ENCODE measurements around the gene STX16.

The STX16 gene

GRCh38 chr20:58613061-58613854 is 37.8 kb upstream of the STX16 start:
- FAIRE-seq (no peak), DNase-seq (ENCODE audit: insufficient read length, low spot score) (no peak)
- TF ChIP-seq POLR2A (IDR thresholded peaks at IDR 0.05; ENCODE audit: low read depth, low read length), result no peak

DNA sequence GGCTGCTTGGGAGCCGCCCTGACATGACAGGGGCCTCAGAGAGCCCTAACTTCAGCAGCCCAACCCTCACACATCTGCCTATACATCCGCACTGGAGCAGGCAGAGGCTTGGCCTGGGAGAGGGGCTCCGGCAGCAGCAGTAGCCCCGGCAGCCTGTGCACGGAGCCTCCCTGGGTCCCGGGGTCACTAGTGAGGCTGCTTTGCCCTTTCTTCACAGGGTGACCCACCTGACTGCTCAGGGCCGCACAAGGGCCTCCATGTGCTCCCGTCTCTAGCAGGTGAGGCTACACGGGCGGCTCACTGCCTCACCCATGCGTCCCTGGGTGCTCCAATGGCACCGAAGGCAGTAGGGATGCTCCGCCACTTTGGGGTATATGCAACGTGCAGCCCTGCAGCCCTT is 36.7 kb upstream of the STX16 start:
- no peak for TF ChIP-seq POLR2A (IDR thresholded peaks at IDR 0.05; ENCODE audit: low read depth, low read length)
- no peak for DNase-seq (ENCODE audit: insufficient read length, low spot score)
- no peak for FAIRE-seq

- FAIRE-seq (no peak), DNase-seq (ENCODE audit: insufficient read length, low spot score) (no peak)
- no peak for TF ChIP-seq POLR2A (IDR thresholded peaks at IDR 0.05; ENCODE audit: low read depth, low read length)
Observed at GRCh38 chr20:58614984-58615760, 35.9 kb upstream of the STX16 start.

DNA sequence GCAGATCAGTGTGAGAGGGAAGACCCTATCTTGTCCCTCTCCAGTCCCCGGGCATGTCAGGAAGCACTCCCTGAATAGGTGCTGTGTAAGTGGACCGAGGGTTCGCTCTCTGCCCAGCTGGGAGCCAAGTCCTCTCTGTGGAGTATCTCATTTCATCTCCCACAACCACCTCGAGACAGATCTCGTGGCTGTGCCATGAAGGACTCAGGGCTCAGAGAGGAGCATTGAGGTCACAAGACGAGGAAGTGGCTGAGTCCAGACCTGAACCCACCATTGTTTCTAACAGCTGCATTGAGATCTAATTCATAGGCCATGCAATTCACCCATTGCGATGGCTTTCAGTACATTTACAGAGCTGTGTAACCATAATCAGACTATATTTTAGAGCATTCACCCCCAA is 34.7 kb upstream of the STX16 start:
- no peak for TF ChIP-seq POLR2A (IDR thresholded peaks at IDR 0.05; ENCODE audit: low read depth, low read length)
- DNase-seq (ENCODE audit: insufficient read length, low spot score), result no peak
- no peak for FAIRE-seq

- no peak for DNase-seq (ENCODE audit: insufficient read length, low spot score)
- no peak for TF ChIP-seq POLR2A (IDR thresholded peaks at IDR 0.05; ENCODE audit: low read depth, low read length)
- no peak for FAIRE-seq
Observed at GRCh38 chr20:58617158-58617557, 33.9 kb upstream of the STX16 start.

DNA sequence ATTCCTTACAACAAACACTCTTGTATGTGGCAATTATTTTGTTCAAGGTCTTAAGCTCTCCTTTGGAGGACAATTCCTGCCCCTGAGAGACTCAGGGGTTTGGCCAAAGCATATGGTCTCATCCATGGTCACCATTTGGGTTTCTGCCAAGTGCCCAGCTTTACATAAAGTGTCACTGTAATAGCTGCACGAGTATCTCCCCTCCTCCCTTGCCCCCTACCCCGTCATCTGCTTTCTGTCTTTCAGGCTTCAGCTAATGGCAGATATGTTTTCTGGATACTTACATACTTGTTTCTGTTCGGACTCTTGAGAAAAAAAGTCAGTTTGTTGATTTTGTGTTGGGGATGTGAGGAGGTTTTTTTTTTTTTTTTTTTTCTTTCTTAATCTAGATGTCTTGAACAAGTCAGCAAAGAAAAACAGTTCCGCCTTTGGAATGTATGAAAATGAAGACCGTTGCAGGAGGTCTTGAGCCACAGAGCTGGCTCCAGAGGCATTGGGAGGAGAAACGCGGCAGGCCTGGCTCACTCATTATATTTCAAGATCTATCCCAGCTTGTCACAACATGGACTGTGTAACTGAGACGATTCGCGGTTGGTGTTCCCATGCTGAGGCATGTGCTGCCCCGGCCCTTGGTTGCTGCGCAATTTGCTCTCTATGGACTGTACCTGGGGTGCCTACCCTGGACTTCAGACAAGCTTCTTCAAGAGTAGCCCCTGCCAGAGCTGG is 32.6 kb upstream of the STX16 start:
- TF ChIP-seq POLR2A (IDR thresholded peaks at IDR 0.05; ENCODE audit: low read depth, low read length), result no peak
- FAIRE-seq (no peak), DNase-seq (ENCODE audit: insufficient read length, low spot score) (no peak)

GRCh38 chr20:58619077-58619863 is 31.8 kb upstream of the STX16 start:
- TF ChIP-seq POLR2A (IDR thresholded peaks at IDR 0.05; ENCODE audit: low read depth, low read length), result no peak
- no peak for DNase-seq (ENCODE audit: insufficient read length, low spot score)
- FAIRE-seq, result no peak

GRCh38 chr20:58619864-58620431 is 31.1 kb upstream of the STX16 start:
- TF ChIP-seq POLR2A (IDR thresholded peaks at IDR 0.05; ENCODE audit: low read depth, low read length), result no peak
- FAIRE-seq, result no peak
- DNase-seq (ENCODE audit: insufficient read length, low spot score), result no peak

DNA sequence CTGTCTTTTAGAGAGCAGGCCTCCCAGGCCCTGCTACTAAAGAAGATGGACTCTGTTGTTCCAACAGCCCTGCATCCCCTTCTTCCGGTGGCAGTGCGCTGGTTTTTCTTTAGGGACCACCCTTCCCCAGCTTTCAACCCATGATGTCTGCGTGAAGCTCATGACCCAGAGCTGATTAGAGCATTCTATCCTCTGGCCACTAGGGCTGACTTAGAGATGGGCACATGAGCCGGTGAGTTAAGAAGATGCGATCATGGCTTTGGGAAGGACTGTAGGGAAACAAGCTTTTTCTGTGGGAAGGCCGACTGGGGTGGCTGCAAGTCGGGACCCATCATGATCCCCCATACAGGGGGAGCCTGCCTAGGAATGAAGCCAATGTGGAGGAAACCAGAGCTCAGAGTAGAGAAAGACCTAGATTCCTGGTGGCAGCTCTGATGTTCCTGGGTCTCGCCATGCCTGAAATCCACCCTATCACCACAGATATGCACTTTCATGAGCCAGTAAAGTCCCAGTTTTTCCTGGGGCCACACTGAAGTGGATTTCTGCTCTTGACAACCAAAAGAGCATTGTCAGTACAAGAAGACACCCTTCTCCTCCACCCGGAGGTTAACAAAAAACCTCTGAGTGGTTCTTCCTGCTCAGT is 29.1 kb upstream of the STX16 start:
- TF ChIP-seq POLR2A (IDR thresholded peaks at IDR 0.05; ENCODE audit: low read depth, low read length), result no peak
- FAIRE-seq, result no peak
- DNase-seq (ENCODE audit: insufficient read length, low spot score), result no peak

DNA sequence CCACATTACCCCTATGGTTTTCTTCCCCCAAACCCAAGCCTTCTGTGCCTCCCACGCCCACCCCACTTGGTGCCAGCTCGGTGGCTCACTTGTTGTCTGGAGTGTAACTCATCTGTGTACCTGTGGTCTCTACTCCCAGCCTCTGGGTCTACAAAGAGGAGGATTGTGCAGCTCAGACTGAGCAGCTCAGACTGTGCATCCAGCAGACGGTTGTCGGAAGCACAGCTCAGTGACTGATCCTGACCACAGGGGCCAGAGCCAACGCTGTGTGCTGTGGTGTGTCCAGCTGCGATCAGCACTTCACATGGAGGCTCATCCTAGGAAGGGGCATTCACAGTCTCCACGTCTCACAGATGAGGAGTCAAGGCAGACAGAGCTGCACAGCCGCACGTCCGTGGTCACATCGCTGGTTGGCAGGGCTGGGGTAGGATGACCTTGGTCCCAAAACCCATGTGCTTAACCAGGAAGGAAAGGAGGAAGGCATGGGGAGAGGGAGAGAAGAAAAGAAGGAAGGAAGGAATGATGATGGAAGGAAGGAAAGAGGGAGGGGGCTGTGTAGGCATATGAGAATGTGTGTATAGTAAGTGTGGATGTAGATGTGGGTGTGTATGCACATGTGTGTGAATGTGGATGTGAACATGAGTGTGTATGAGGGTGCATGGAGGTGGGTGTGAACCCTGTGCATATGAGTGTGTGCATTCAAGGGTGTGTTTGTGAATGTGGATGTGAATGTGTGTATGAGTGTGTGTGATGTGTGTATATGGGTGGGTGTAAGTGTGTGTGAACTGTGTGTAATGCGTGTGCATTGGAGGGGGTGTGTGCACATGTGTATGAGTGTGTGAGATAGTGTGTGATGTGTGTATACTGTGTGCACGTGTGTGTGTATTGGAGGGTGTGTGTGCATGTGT is 28.2 kb upstream of the STX16 start:
- TF ChIP-seq POLR2A (IDR thresholded peaks at IDR 0.05; ENCODE audit: low read depth, low read length), result peak; percentile 32
- DNase-seq (ENCODE audit: insufficient read length, low spot score) (no peak), FAIRE-seq (no peak)

- no peak for FAIRE-seq
- DNase-seq (ENCODE audit: insufficient read length, low spot score), result peak; percentile 98
- peak; percentile 17; the same call in 1 of the 2 replicates for TF ChIP-seq POLR2A (IDR thresholded peaks at IDR 0.05; ENCODE audit: low read depth, low read length)
Observed at GRCh38 chr20:58623579-58624473, 27.3 kb upstream of the STX16 start.

All from H54 (cell line).